ENCODE results near the gene HIVEP3.
"Not testable (repeated sequence)": the region's sequence is repeated elsewhere in the genome, so short reads cannot be mapped to it uniquely, and the experiment has no call there.

HIVEP3 gene

DNA sequence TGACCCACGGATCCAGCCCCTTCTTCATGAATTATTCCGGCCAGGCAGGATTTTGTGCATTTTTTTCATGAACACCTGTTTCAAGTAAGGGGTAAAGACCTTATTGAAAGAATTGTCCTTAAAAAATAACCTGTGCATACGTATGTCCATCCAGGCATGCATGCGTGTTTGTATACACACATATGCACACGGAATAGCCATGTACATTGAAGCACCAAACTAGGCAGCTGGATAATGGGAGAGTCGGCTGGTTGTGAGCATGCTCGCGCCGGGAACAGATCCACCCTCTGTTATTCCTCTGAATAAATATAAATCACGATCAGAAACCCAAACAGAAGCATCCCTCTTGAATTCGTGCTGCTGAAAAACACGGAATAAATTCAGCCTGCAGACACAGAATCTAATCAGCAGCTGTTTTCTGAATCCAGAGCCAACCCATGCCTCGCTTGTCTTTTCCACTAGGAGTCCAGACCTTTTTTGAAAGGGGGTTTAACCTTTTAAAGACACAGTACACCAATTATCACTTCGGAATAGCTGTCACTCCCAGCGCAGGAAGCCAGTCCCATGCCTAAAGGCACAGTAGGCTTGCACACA is at the start of gene HIVEP3:
Gene HIVEP3, minus strand, starts transcription at position 473 of the 594 bp plus-strand sequence.
- no peak for DNase-seq

DNA sequence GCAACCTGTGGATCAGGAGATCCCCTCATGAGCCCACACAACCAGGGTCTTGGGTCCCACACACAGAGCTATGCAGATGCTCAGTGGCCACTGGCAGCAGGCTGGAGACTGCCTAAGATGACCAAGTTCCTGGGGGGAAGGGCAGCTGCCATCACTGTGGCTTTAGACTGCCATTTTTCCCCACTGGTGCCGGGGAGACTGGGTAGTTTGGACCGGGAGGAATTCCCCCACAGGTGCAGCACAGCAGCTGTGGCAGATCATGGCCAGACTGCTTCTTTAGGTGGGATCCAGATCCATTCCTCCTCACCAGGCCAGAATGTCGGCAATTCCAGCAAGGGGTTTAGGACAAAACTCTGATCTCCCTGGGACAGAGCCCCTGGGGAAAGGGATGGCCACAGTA is 45.7 kb upstream of the HIVEP3 start:
- no peak for DNase-seq

DNA sequence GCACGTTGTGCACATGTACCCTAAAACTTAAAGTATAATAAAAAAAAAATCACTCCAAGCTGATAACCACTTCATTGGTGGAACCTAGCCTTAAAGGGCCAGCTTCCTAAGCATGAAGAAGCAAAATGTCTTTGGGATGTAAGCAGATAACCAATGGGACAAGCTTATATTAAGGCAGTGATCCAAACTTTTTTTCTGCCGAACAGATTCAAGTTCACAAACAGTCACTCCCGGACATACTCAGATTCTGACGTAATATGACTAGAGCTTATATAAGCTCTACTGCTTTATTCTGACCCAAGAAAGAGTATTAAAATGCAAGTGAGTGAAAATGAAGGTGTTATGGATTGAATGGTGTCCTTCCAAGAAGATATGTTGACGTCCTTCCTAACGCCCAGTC is 44.9 kb upstream of the HIVEP3 start:
- no peak for DNase-seq

DNA sequence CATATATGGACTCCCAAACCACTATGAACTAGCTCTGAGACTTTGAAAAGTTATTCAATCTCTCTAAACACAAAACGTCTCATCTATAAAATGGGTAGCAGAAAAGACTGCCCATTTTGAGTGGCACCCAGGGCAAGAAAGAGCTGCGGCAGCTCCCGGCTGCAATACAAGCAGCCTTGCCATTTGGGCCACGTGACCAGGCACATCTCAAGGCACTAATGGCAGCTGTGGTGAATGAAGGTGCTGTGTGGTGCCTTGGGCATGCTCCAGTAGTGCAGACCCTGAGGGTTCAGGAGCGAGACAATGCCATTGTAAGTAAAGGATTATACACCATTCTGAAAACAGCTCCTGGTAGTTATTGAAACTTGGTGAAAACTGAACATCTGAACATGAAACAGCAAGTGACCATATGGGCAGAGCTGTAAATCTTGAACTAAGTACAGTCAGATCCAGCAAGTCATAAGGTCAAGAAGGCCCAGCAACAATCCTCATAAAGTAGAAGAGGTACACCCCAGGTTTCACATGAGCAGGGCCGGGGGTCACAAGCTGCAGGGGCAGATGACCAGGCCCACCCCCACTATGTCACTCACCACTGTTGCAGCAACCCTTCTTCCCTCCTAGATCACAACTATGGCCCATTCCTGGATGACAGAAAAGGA is 39.4 kb upstream of the HIVEP3 start:
- no peak for DNase-seq

DNA sequence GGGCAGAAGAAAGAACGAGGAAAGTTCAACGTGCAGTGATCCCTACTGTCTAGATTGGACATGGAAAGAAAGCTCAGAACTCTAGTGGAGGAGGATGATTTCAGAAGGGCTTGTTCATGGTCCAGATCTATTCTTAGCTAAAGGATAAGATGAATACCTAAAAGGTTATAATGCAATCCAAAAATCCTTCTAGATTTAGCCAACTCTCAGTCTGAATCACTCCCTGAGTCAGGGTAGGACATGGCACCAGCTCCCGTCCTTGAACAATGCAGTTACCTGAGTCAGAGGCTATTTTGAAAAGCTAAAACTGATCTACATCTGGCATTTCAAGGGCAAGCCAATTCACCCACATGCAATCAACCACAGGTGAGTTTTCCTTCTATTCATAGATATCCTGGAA is 38.8 kb upstream of the HIVEP3 start:
- no peak for DNase-seq

DNA sequence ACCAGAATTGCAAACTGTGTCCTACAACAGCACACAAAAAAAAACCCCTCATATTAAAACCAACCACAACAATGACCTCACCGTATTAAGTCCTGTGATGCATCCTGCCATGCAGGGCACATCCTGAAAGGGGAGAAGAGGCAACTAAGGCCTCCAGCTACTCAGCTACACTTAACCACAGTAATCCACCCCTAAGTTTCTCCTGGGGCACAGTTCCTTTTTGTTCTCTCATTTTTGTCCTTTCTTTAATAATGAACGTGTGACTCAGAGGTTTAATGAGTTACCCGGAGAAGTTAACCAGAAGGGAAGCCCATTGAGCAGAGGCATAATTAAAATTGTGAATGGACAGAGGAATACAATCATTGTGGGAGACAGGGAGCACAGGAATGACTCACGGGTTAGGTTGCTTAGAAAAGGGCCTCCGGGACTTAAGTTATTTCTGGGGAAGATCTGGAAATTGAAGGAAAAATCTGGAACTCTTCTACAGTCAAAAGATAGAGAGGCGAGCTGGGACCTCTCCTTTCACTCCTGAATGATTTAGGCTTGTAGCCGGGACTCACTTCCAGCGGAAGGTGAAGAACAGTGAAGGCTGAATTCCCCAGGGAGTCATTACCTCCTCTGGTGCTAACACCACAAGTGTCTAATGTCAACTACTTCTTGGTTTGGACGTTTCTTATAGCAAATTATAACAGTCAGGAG is 36.9 kb upstream of the HIVEP3 start:
- DNase-seq, result no peak

DNA sequence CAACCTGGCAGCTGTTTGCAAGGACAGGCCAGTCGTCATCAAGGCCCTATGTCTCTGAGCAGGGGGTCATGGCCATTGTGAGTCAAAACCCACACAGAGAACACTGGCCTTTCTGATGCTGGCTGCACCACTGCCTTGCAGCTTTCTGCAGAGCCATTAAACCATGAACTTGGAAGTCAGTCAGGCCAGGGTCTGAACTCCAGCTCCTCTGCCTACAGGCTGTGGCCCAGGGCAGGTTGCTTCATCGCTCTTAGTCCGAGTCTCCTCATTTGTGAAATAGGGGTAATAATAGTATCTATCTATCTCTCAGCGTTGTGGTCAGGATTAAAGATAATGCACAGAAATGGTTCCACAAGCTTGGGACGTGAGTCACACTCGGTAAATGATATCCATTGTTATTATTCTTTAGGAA is 35.8 kb upstream of the HIVEP3 start:
- no peak for DNase-seq

DNA sequence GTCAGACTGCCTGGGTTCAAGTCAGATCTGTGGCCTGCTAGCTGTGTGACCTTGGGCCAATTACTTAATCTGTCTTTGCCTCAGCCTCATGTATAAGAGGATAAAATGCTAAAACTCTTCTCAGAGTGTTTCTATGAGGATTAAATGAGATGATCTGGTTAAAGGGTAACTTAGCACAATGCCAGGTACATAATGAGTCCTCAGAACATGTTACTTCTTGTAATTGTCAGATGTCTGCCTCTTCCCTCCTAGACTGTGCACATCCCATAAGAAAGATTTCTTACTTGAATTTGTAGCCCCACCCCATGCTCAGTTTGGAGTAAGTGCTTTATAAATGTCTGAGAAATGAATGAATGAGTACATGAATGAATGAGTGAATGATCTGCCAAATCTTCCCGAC is 34.6 kb upstream of the HIVEP3 start:
- DNase-seq, result no peak

DNA sequence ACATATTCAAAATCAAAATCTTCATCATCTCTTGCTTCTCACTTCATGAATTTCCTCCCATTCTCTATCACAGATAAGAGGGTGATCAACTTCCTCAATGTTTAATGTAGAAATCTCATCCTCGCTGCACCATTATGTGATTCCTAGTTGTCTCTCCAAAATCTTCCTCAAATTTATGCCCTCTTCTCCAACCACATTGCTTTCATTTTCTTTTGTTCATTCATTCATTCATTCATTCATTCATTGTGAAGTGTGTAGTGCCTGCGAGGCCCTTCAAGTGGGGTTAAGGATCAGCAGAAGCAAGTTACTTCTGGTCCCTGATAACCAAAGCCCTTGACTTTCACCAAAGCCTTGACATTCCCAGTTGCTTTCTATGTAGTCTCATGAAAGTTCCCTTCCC is 33.5 kb upstream of the HIVEP3 start:
- DNase-seq, result no peak

DNA sequence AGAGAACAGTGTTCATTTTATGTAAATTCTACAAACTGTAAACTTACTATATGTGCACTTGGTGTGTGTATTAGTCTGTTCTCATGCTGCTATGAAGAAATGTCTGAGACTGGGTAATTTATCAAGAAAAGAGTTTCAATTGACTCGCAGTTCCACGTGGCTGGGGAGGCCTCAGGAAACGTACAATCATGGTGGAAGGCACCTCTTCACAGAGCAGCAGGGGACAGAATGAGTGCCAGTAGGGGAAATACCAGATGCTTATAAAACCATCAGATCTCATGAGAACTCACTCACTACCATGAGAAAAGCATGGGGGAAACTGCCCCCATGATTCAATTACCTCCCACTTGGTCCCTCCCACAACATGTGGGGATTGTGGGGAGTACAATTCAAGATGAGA is 32.8 kb upstream of the HIVEP3 start:
- not testable (repeated sequence) for DNase-seq

DNA sequence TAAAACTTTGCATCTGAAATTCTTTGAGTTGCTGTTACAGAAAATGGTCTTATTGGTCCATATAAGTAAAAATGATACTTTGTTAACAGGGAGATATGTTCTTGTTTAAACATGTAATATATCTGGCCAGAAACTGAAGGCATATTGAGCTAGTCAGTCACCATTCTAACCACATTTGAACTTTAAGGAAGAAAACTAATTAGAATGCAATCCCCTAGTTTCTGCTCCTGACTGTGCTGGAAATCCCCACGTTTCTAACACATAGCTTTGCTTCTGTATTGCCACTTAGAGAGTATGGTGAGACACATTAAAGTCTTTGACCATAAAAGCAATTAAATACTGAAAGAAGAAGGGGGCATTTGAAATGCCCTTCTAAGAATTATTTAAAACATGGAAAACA is 32.1 kb upstream of the HIVEP3 start:
- DNase-seq, result no peak

DNA sequence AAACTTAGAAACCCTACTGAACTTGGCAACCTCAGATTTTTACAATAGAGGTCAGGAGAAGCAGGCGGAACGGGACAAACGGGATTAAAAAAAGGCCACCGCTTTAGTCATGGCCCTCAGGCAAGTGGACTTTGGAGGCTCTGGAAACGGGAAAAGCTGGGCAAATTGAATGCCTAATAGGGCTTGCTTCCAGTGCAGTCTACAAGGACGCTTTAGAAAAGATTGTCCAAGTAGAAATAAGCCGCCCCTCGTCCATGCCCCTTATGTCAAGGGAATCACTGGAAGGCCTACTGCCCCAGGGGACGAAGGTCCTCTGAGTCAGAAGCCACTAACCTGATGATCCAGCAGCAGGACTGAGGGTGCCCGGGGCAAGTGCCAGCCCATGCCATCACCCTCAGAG is 27.2 kb upstream of the HIVEP3 start:
- DNase-seq, result not testable (repeated sequence)

DNA sequence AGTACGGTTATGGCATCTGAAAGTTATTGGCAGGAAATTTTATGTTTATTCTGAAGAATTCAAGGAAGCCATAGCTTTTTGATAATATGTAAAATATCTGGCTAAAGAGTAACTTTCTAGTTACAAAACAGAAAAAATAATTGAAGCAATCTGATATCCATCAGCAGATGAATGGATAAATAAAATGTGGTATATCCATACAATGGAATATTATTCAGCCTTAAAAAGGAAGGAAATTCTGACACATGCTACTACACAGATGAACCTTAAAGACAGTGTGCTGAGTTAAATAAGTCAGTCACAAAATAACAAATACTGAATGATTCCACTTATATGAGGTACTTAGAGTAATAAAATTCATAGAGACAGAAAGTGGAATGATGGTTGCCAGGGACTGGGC is 25.0 kb upstream of the HIVEP3 start:
- DNase-seq, result no peak

DNA sequence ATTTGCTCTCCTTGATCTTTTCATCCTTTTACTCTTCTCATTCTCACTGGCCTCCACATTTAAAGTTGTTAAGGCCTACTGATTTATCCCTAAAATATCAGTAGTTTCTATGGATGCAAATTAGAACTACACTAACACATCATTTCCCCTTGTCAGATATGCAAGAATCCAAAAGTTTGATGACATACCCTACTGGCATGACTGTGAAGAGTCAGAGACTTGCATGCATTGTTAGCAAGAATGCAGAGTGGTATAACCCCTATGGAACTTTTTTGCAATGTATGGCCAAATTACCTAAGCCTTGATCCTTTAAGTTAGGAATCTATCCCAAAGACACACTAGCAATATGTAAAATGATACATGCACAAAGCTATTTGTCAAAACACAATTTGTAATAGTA is 23.6 kb upstream of the HIVEP3 start:
- no peak for DNase-seq

DNA sequence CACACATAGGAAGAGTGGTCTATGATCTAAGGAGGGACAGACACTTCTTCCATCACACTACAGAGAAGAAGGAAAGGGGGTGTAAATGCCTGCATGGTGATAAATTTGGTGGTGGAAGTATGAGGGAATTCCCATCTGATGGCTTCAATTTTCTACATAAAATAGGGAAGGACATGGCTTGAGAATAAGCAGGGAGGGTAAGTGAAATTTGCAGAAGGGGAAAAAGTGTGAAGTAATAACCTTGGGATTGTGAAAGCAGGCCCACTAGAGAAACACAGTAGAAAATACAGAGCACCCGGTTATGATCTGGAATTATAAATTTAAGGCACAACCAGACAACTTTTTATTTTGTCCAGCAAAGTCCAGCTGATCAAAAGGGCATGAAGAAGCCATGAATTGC is 22.7 kb upstream of the HIVEP3 start:
- no peak for DNase-seq

DNA sequence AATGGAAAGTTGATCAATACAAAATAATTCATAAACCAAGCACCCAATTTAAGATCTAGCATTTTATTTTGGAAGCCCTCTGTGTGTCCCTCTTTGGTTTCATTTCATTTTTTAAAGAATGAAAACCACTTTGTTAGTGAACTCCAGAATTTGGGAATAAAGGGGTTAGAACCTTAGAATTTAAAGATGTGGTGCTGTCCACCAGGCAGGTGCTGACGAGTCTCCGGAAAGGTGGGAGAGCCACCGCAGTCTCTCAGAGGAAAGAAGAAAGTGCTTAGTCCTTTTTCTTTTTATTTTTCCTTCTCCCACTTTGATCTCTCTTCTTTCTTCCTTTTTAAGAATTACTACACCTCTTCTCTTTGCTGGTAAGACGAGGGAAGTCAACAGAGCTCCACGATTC is 20.5 kb upstream of the HIVEP3 start:
- DNase-seq, result no peak

DNA sequence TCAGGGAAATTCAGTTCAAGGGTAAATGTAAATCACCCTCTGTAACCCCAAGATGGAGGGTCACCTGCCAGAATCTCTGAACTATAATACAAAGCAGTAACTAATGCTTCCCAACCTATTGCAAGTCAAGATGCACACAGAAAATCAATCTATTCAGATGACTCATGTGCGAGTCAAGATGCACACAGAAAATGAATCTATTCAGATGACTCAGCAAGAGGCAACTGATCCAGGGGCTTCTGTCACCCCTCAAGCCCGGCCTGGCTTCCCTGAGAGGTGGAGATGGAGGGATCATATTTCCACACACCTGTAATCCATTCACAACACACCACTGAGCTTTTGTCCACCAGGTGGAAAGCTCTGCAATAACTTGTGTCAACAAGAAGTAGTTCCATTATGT is 17.4 kb upstream of the HIVEP3 start:
- DNase-seq, result no peak

DNA sequence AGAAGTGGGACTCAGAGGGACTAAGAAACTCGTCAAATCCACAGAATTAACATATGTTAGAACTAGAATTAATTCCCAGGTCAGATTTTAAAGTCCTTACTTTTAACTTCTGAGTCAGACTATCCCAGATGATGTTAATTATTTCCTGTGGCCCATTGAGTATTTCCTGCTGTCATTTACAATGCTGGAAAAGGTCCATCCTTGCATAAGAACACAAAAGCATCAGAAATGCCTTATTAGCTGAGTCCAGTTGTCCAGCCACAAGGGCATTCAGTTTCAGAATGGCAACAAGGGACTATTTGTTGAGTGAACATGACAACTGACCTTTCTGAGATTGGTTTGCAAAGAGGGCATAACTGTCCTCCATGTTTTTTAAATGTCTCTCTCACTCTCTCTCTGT is 16.5 kb upstream of the HIVEP3 start:
- no peak for DNase-seq

DNA sequence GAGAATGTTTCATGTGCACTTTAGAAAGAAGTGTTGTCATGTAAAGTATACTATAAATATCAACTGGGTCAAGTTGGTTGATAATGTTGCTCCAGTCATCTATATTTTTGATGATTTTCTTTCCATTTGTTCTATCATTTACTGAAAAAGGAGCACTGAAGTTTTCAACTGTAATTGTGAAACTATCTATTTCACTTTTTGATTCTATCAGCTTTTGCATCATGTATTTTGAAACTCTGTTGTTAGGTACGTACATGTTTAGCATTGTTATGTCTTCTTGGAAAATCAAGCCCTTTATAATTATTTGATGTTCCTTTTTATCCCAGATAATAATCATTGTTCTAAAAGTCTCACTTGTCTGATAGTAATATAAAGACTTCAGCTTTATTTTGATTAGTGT is 14.4 kb upstream of the HIVEP3 start:
- no peak for DNase-seq

DNA sequence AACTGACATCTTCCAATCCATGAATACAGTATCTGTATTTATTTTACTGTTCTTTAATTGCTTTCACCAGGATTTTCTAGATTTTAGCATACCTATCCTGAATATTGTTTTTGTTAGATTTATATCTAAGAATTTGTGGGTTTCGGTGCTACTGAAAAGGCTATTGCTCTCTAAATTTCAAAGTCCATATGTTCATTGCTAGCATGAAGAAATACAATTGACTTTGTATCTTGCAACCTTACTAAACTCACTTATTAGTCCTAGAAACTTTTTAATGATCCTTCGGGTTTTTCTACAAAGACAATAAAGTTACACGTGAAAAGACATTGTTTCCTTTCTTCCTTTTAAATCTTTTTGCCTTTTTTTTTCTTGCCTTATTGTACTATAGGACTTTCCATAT is 12.9 kb upstream of the HIVEP3 start:
- no peak for DNase-seq

DNA sequence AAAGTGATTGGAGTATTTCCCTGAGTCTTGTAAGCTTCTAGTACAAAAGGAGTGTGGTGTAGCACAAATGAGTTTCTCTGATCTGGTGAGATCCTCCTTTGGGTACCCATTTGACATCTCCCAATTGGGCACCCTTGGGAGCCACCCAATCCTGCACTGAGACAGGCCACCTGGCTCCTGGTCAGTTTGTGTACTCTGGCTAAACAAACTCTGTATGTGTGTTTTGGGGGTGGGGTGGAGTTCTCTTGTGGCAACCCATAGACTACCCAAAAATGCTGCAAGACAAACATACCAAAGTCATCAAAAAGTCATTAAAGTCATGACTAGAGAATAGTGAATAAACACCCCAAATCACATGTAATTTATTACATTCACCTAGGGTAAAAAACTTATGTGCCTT is 8.4 kb upstream of the HIVEP3 start:
- no peak for DNase-seq

DNA sequence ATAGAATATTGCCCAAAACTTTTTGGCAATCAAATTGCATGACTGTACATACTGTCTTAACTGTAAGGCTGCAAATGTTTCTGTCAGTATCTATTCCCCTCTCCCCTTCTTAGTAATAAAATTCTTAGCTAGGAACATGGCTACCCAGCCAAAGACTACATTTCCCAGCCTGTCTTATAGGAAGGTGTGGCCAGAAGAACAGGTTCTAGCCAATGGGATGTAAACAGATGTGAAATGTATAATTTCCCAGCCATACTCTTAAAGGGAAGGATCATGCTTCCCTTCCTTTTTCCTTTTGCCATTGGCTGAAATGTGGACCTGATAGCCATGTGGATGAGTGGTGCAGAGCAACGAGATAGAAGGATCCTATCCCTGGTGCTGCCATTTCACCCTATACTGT is 7.0 kb upstream of the HIVEP3 start:
- DNase-seq, result no peak

DNA sequence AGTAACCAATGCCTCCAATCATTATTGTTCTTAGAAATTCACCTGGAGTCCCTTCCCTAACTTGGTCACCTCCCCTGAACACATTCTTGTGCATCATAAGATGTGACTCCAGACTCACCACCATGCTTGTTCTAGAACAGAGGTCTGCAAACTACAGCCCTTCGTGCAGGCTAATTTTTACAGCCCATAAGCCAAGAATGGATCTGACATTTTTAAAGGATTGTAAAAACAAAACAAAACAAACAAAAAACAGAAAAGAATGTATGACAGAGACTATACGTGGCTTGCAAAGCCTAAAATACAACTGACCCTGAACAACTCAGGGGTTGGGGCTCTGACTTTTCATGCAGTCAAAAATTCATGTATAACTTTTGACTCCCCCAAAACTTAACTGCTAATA is 6.2 kb upstream of the HIVEP3 start:
- no peak for DNase-seq

DNA sequence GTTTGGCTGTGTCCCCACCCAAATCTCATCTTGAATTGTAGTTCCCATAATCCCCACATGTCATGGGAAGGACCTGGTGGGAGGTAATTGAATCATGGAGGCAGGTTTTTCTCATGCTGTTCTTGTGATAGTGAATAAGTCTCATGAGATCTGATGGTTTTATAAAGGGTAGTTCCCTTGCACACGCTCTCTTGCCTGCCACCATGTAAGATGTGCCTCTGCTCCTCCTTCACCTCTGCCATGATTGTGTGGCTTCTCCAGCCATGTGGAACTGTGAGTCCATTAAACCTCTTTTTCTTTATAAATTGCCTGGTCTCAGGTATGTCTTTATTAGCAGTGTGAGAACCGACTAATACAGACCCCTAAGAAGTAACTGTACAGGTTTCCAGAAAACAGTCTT is 2.5 kb upstream of the HIVEP3 start:
- not testable (repeated sequence) for DNase-seq

DNA sequence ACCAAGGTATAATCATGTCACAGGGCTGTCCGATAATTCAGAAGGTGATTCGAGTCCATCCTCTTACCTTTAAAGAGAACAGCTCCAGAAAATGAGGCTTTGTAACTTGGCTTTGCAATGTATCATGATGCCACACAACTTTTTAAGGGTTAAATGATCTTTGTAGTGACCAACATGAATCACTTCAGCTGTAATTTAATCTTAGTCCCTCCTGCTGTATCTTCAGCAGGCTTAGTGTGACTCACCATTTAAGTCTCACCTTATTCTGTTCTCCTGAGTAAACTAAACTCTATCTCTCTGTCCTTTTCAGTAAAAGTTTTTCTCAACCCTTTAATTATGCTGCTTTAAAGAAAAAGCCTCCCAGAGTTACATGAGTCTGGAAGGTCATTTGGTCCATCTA is 1.9 kb upstream of the HIVEP3 start:
- DNase-seq, result no peak

All from CD4-positive, alpha-beta T cell treated with Interferon gamma for 1 hour (primary cell).